ENCODE results near the gene SLC45A1. TPM values are rescaled to one million over a fixed set of nuclear protein-coding genes. Genes with fewer than 3 reads are reported as not detected.

Gene SLC45A1
- total RNA-seq, 2 experiments from 2014 or later, result 0.77 to 0.95 TPM

DNA sequence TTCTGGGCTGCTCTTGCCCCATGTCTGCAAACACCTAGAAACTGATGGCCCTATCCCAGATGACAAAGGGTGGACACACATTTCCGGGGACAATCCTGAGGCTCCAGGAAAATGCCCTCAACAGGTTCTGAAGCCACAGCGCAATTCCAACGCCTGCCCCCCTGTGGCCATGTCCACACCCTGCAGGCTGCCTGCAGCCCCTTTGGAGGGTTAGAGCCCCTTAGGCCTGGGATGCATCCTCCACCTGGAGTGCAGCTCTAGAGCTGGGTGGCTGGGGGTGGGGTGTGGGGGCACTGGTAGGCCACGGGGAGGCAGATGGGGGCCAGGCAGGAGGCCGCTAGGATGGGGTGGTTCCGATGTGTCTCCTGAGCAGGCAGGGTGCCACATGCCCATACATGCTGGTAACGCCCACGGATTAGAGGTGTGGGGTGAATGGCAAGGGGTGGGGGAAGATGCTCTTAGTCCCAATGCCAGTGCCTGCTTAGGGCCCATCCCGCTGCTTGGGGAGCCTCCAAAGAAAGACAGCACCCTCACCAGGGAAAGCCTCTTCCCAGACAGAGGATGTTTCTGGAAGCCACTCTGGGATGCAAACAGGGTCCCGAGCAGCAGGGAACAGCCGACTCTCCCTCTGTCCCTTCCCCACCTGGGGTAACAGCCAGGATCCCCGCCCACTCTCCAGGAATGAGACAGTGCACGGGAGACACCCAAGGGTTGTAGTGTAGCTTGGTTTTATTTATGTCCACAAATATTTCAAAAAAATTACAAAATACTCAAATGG lies 34.0 kb downstream of the SLC45A1 start:
- intact Hi-C loops (cut with micrococcal nuclease), result no loop called here
- no peak overlapping the region for H3K4me3 Mint-ChIP-seq
- H3K9me3 Mint-ChIP-seq, result no peaks in the 10 kb centered on the region
- H3K4me1 Mint-ChIP-seq (ENCODE audit: low read depth), result peaks cover 2% of the 10 kb centered on the region
- DNase-seq, result peak; percentile 26
- H3K36me3 Mint-ChIP-seq, result peaks cover 9% of the 10 kb centered on the region
- peaks cover 2% of the 10 kb centered on the region for H3K27me3 Mint-ChIP-seq
- ChIA-PET POLR2A (no interaction called here), CTCF (interaction anchor here (0.6 to 8.0 kb wide), 9 partner anchors 16 to 497 kb away, joined by 3 to 156 read pairs (median 4); no protein-coding TSS in a partner anchor)
- H3K27ac Mint-ChIP-seq, result no peak overlapping the region

DNA sequence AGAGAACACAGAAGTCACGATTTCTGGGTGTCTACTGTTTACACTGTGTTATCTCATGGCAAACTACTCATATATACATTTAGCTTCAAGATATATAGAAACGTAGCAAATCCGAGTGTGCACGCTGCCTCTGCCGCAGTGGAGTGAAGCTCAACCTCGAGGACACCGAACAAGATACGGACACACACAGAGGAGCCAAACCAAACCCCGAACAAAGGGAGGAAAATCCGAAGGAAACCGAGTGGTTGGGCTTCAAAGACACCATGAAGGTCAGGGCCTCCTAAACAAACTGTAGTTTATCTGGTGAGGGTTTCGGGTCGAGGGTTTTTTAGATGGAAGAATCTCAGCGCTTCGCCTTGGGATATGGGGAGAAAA lies 34.5 kb downstream of the SLC45A1 start:
- no peak for DNase-seq
- Mint-ChIP-seq H3K4me1 (ENCODE audit: low read depth) (peaks cover 2% of the 10 kb centered on the region), H3K36me3 (peaks cover 10% of the 10 kb centered on the region), H3K9me3 (no peaks in the 10 kb centered on the region), H3K4me3 (no peak overlapping the region), H3K27me3 (peaks cover 2% of the 10 kb centered on the region), H3K27ac (no peak overlapping the region)
- POLR2A ChIA-PET, result no interaction called here
- intact Hi-C loops (cut with micrococcal nuclease), result no loop called here
- CTCF ChIA-PET, result interaction anchor here (8.0 kb wide), 1 partner anchor 337 kb away, joined by 156 read pairs; no protein-coding TSS in a partner anchor

- ChIA-PET POLR2A (no interaction called here), CTCF (interaction anchor here (8.0 kb wide), 1 partner anchor 338 kb away, joined by 156 read pairs; no protein-coding TSS in a partner anchor)
- Mint-ChIP-seq H3K27me3 (peaks cover 2% of the 10 kb centered on the region), H3K4me1 (ENCODE audit: low read depth) (peaks cover 2% of the 10 kb centered on the region), H3K4me3 (no peak overlapping the region), H3K27ac (no peak overlapping the region), H3K9me3 (no peaks in the 10 kb centered on the region), H3K36me3 (peaks cover 15% of the 10 kb centered on the region)
- DNase-seq, result no peak
- intact Hi-C loops (cut with micrococcal nuclease), result no loop called here
Measured at GRCh38 chr1:8352886-8353785, 35.2 kb downstream of the SLC45A1 start.

GRCh38 chr1:8354038-8354437 lies 36.1 kb downstream of the SLC45A1 start:
- no peak overlapping the region for H3K27ac Mint-ChIP-seq

DNA sequence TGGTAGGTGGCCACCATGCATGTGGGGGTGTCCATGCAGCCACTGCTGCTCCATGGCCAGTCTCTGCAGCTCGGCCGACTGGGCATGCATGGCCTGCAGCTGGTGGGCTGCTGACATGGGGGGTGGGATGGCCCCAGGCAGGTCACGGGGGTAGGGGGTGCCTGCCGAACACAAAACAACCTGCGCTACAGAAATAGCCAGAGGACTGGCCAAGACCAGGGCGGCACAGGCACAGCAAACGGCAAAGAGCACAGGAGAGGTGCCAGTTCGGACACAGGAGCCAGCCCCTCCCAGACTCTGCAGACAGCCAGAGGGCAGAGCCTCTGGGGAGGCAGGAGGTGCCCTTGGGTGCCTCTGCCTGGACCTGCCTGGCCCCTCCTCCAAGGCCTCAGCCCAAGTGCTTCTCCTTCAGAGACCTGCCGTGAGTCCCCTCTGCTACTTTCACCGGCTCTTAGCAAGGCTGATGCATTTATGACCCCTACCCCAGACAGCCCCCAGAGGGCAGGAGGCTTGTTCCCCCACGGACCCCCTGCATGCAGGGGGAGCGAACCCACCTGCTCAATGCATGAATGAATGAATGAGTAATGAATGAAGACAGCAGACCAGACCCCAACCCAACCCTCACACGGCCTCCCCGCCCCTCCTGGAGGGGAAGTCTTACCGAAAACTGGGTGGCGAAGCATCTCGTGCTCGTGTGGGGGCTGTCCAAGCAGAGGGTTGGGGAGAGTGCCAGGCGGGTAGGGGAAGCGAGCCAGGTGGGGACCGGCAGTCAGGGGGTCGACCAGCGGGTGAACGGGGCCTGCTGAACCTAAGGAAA lies 37.7 kb downstream of the SLC45A1 start:
- no peak for DNase-seq
- H3K4me3 Mint-ChIP-seq, result no peak overlapping the region
- H3K27ac Mint-ChIP-seq, result no peak overlapping the region
- no peaks in the 10 kb centered on the region for H3K27me3 Mint-ChIP-seq
- H3K9me3 Mint-ChIP-seq, result no peaks in the 10 kb centered on the region
- CTCF ChIA-PET, result no interaction called here
- peaks cover 17% of the 10 kb centered on the region for H3K36me3 Mint-ChIP-seq
- no peaks in the 10 kb centered on the region for H3K4me1 Mint-ChIP-seq (ENCODE audit: low read depth)
- POLR2A ChIA-PET, result no interaction called here
- intact Hi-C loops (cut with micrococcal nuclease), result no loop called here

More at GRCh38 chr1:8354038-8354437, 36.1 kb downstream of the SLC45A1 start:
- no peaks in the 10 kb centered on the region for H3K27me3 Mint-ChIP-seq
- no peak for DNase-seq
- ChIA-PET POLR2A (no interaction called here), CTCF (no interaction called here)
- peaks cover 17% of the 10 kb centered on the region for H3K36me3 Mint-ChIP-seq
- no peaks in the 10 kb centered on the region for H3K4me1 Mint-ChIP-seq (ENCODE audit: low read depth)
- intact Hi-C loops (cut with micrococcal nuclease), result no loop called here
- H3K4me3 Mint-ChIP-seq, result no peak overlapping the region
- H3K9me3 Mint-ChIP-seq, result no peaks in the 10 kb centered on the region

GRCh38 chr1:8356256-8357209 lies 38.6 kb downstream of the SLC45A1 start:
- Mint-ChIP-seq H3K27ac (no peak overlapping the region), H3K4me3 (no peak overlapping the region), H3K36me3 (peaks cover 20% of the 10 kb centered on the region), H3K27me3 (no peaks in the 10 kb centered on the region), H3K9me3 (no peaks in the 10 kb centered on the region), H3K4me1 (ENCODE audit: low read depth) (no peaks in the 10 kb centered on the region)
- no peak for DNase-seq
- POLR2A ChIA-PET, result no interaction called here
- CTCF ChIA-PET, result no interaction called here
- intact Hi-C loops (cut with micrococcal nuclease), result no loop called here

- CTCF ChIA-PET, result no interaction called here
- POLR2A ChIA-PET, result no interaction called here
- peaks cover 20% of the 10 kb centered on the region for H3K36me3 Mint-ChIP-seq
- intact Hi-C loops (cut with micrococcal nuclease), result no loop called here
- no peaks in the 10 kb centered on the region for H3K27me3 Mint-ChIP-seq
- no peak overlapping the region for H3K27ac Mint-ChIP-seq
- no peaks in the 10 kb centered on the region for H3K4me1 Mint-ChIP-seq (ENCODE audit: low read depth)
- no peak overlapping the region for H3K4me3 Mint-ChIP-seq
- DNase-seq, result no peak
- H3K9me3 Mint-ChIP-seq, result no peaks in the 10 kb centered on the region
Measured at GRCh38 chr1:8357329-8358101, 39.6 kb downstream of the SLC45A1 start.

- DNase-seq, result no peak
- no peaks in the 10 kb centered on the region for H3K27me3 Mint-ChIP-seq
- no peaks in the 10 kb centered on the region for H3K9me3 Mint-ChIP-seq
- H3K4me3 Mint-ChIP-seq, result no peak overlapping the region
- ChIA-PET POLR2A (interaction anchor here (0.5 kb wide), 1 partner anchor 158 kb away, joined by 4 read pairs; no protein-coding TSS in a partner anchor), CTCF (interaction anchor here (0.9 kb wide), 1 partner anchor 343 kb away, joined by 4 read pairs; no protein-coding TSS in a partner anchor)
- no peak overlapping the region for H3K27ac Mint-ChIP-seq
- no peaks in the 10 kb centered on the region for H3K4me1 Mint-ChIP-seq (ENCODE audit: low read depth)
- H3K36me3 Mint-ChIP-seq, result peaks cover 20% of the 10 kb centered on the region
- intact Hi-C loops (cut with micrococcal nuclease), result no loop called here
Measured at GRCh38 chr1:8358241-8358896, 40.5 kb downstream of the SLC45A1 start.

GRCh38 chr1:8358897-8359616 lies 41.1 kb downstream of the SLC45A1 start:
- no peak overlapping the region for H3K27ac Mint-ChIP-seq
- peaks cover 20% of the 10 kb centered on the region for H3K36me3 Mint-ChIP-seq
- POLR2A ChIA-PET, result no interaction called here
- intact Hi-C loops (cut with micrococcal nuclease), result no loop called here
- no peak for DNase-seq
- CTCF ChIA-PET, result interaction anchor here (0.9 to 1.8 kb wide), 2 partner anchors 10 to 344 kb away, joined by 4 to 7 read pairs; no protein-coding TSS in a partner anchor
- H3K27me3 Mint-ChIP-seq, result no peaks in the 10 kb centered on the region
- no peaks in the 10 kb centered on the region for H3K9me3 Mint-ChIP-seq
- no peak overlapping the region for H3K4me3 Mint-ChIP-seq
- H3K4me1 Mint-ChIP-seq (ENCODE audit: low read depth), result no peaks in the 10 kb centered on the region
